Activated naive CD4-positive, alpha-beta T cell treated with anti-CD3 and anti-CD28 coated beads, Interleukin-2, amount 50 U/mL, for 24 hours (primary cell): ENCODE results near the gene ADCYAP1R1.

Source experiments
- H3K27ac Mint-ChIP-seq: one replicate; pipeline ENCODE4 v1.8.0; 2021; ENCODE audit warnings: mild to moderate bottlenecking, mixed read lengths
- H3K27me3 Mint-ChIP-seq: one replicate; pipeline ENCODE4 v1.8.0; 2021; ENCODE audit warnings: mixed read lengths
- H3K36me3 Mint-ChIP-seq: one replicate; pipeline ENCODE4 v1.8.0; 2021; ENCODE audit warnings: mixed read lengths
- H3K4me1 Mint-ChIP-seq: one replicate; pipeline ENCODE4 v1.8.0; 2021; ENCODE audit warnings: mixed read lengths
- H3K4me3 Mint-ChIP-seq: one replicate; pipeline ENCODE4 v1.8.0; 2021; ENCODE audit warnings: mild to moderate bottlenecking, mixed read lengths
- H3K9me3 Mint-ChIP-seq: one replicate; pipeline ENCODE4 v1.8.0; 2021; ENCODE audit warnings: mixed read lengths

ADCYAP1R1 gene

GRCh38 chr7:31027161-31027965 is 24.7 kb upstream of the ADCYAP1R1 start:
- no peak overlapping the region for H3K27ac Mint-ChIP-seq
- H3K27me3 Mint-ChIP-seq = no peaks in the 10 kb centered on the region
- no peaks in the 10 kb centered on the region for H3K36me3 Mint-ChIP-seq
- peaks cover 10% of the 10 kb centered on the region for H3K4me1 Mint-ChIP-seq
- H3K4me3 Mint-ChIP-seq = no peak overlapping the region
- no peaks in the 10 kb centered on the region for H3K9me3 Mint-ChIP-seq

GRCh38 chr7:31028006-31028405 is 24.1 kb upstream of the ADCYAP1R1 start:
- Mint-ChIP-seq H3K36me3 (no peaks in the 10 kb centered on the region), H3K9me3 (no peaks in the 10 kb centered on the region), H3K27me3 (no peaks in the 10 kb centered on the region), H3K4me1 (peaks cover 10% of the 10 kb centered on the region), H3K27ac (no peak overlapping the region), H3K4me3 (no peak overlapping the region)

- H3K9me3 Mint-ChIP-seq = no peaks in the 10 kb centered on the region
- H3K4me1 Mint-ChIP-seq = peaks cover 9% of the 10 kb centered on the region
- H3K27me3 Mint-ChIP-seq = no peaks in the 10 kb centered on the region
- no peak overlapping the region for H3K4me3 Mint-ChIP-seq
- no peak overlapping the region for H3K27ac Mint-ChIP-seq
- no peaks in the 10 kb centered on the region for H3K36me3 Mint-ChIP-seq
Observed at GRCh38 chr7:31028417-31028992, 23.6 kb upstream of the ADCYAP1R1 start.

GRCh38 chr7:31029251-31030042 is 22.7 kb upstream of the ADCYAP1R1 start:
- Mint-ChIP-seq H3K36me3 (no peaks in the 10 kb centered on the region), H3K9me3 (no peaks in the 10 kb centered on the region), H3K4me1 (no peaks in the 10 kb centered on the region), H3K27me3 (no peaks in the 10 kb centered on the region), H3K27ac (no peak overlapping the region), H3K4me3 (no peak overlapping the region)

DNA sequence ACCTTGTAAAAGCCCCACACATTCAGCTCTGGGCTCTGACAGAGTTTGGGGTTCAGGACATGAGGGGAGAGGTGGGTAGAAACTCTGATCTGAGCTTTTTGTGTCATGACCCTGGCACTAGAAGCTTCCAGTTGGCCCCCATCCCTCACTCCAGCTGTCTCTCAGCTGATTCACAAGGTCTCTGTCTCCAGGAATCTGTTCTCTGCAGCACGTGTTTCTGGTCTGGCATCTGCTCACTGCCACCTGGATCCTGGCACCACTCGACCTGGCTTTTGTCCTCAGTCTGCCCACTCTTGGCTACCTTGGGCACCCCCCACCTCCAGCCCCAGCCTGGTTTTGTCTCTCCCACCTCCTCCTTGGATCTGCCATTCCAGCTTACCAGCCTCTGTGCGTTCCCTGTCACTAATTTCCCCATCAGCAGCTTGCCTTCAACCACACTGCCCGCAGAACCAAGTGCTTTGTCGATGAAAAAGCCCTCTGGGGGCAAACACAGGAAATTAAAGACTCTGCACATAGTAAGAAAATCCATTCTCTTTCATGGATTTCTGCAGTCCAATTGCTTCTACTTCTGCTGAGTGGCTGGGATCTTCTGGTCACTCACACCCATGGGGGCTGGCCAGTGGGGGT is 18.3 kb upstream of the ADCYAP1R1 start:
- Mint-ChIP-seq H3K36me3 (no peaks in the 10 kb centered on the region), H3K9me3 (no peaks in the 10 kb centered on the region), H3K4me3 (no peak overlapping the region), H3K4me1 (no peaks in the 10 kb centered on the region), H3K27ac (no peak overlapping the region), H3K27me3 (peaks cover 3% of the 10 kb centered on the region)

DNA sequence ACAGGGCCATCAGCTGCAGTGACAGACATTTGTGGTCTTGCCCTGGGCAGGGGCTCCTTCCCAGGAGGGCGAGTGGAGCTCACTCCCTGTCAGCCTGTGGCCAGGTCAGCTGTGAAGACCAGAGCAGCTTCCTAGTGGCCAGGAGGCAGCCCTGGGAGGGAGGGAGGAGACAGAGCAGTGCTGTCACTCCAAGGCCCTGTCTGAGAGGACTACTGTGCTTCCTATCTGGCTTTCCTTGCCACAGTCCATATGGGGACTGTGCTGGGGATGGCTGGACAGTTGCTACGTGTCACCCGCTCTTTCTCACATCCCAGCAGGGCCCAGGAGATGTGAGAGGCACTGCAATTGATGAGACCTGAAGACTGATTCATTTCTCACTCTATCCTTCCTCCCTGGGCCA is 15.2 kb upstream of the ADCYAP1R1 start:
- Mint-ChIP-seq H3K27me3 (peaks cover 3% of the 10 kb centered on the region), H3K4me3 (no peak overlapping the region), H3K36me3 (no peaks in the 10 kb centered on the region), H3K4me1 (no peaks in the 10 kb centered on the region), H3K9me3 (no peaks in the 10 kb centered on the region), H3K27ac (no peak overlapping the region)

DNA sequence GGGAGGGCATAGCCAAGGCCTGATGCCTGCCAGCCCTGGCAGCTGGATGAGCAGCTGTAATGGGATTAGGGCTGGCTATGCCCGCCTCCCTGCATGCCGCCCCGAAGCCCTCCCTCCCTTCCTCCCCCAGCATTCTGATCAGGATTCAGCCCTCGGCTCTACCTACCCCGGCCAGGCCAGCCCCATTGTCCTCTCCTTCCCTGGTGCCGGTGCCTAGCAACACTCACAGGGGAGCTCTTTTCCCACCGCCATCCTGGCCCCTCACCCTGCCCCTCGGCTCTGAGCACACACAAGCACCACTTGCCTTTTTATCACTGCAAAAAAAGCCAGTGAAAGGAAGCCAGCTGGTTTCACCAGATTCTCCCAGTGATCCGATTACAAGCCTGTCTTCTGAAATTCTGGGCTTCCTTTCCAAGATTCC is 9.0 kb upstream of the ADCYAP1R1 start:
- Mint-ChIP-seq H3K36me3 (no peaks in the 10 kb centered on the region), H3K4me1 (no peaks in the 10 kb centered on the region), H3K27me3 (peaks cover 14% of the 10 kb centered on the region), H3K9me3 (no peaks in the 10 kb centered on the region), H3K4me3 (no peak overlapping the region), H3K27ac (no peak overlapping the region)

GRCh38 chr7:31044529-31044928 is 7.6 kb upstream of the ADCYAP1R1 start:
- Mint-ChIP-seq H3K27me3 (peaks cover 11% of the 10 kb centered on the region), H3K9me3 (no peaks in the 10 kb centered on the region), H3K36me3 (no peaks in the 10 kb centered on the region), H3K4me3 (no peak overlapping the region), H3K27ac (no peak overlapping the region), H3K4me1 (no peaks in the 10 kb centered on the region)

GRCh38 chr7:31046723-31047122 is 5.4 kb upstream of the ADCYAP1R1 start:
- H3K9me3 Mint-ChIP-seq = no peaks in the 10 kb centered on the region
- no peaks in the 10 kb centered on the region for H3K36me3 Mint-ChIP-seq
- H3K4me3 Mint-ChIP-seq = no peak overlapping the region
- no peak overlapping the region for H3K27ac Mint-ChIP-seq
- H3K4me1 Mint-ChIP-seq = peaks cover 2% of the 10 kb centered on the region
- H3K27me3 Mint-ChIP-seq = peaks cover 25% of the 10 kb centered on the region

- no peaks in the 10 kb centered on the region for H3K9me3 Mint-ChIP-seq
- H3K27ac Mint-ChIP-seq = no peak overlapping the region
- H3K4me1 Mint-ChIP-seq = peaks cover 5% of the 10 kb centered on the region
- no peak overlapping the region for H3K4me3 Mint-ChIP-seq
- peaks cover 26% of the 10 kb centered on the region for H3K27me3 Mint-ChIP-seq
- no peaks in the 10 kb centered on the region for H3K36me3 Mint-ChIP-seq
Observed at GRCh38 chr7:31047313-31048146, 4.6 kb upstream of the ADCYAP1R1 start.

DNA sequence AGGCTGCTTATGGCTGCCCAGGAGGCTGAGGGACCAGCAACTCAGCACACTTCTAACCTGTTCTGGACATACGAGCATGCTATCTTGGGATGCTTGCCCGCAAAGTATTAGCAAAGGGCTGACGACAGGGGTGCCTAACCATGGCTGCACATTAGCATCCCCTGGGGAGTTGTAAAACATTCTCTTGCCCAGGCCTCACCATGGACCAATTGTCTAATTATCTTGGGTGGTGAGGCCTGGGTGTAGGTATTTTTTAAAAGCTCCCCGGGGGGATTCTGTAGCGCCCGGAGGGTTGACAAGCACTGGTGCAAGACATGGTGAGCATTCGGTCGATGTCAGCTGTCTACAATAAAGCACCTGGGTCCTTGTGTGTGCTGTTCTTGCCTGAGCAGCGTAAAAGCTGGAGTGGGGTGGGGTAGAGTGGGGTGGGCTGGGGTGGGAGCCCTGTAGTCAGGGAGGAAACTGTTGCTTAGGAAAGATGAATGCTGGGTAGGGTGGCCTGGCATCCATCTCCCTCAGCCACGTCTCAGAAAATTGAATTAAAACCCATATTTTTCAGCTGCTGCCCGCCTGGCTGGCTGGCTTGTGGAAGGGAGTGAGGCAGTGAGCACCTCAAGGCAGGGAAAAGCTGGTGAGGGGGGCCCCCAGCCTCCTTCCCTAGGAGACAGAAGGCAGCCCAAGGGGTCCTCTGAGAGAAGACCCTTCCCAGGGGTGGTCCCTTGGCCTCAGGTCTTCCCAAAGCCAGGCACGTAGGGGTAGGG is 2.9 kb upstream of the ADCYAP1R1 start:
- Mint-ChIP-seq H3K27ac (no peak overlapping the region), H3K4me1 (peaks cover 5% of the 10 kb centered on the region), H3K4me3 (no peak overlapping the region)

GRCh38 chr7:31052487-31052840 is 356 bp downstream of the ADCYAP1R1 start:
- Mint-ChIP-seq H3K27ac (no peak overlapping the region), H3K36me3 (no peaks in the 10 kb centered on the region), H3K4me3 (no peak overlapping the region), H3K9me3 (no peaks in the 10 kb centered on the region), H3K27me3 (peaks cover 20% of the 10 kb centered on the region), H3K4me1 (peaks cover 5% of the 10 kb centered on the region)

More for the DNA sequence above, 2.9 kb upstream of the ADCYAP1R1 start:
- peaks cover 17% of the 10 kb centered on the region for H3K27me3 Mint-ChIP-seq
- H3K9me3 Mint-ChIP-seq = no peaks in the 10 kb centered on the region
- H3K36me3 Mint-ChIP-seq = no peaks in the 10 kb centered on the region

- peaks cover 5% of the 10 kb centered on the region for H3K4me1 Mint-ChIP-seq
- no peaks in the 10 kb centered on the region for H3K9me3 Mint-ChIP-seq
- peaks cover 20% of the 10 kb centered on the region for H3K27me3 Mint-ChIP-seq
Observed at GRCh38 chr7:31052841-31053601, 913 bp downstream of the ADCYAP1R1 start.

DNA sequence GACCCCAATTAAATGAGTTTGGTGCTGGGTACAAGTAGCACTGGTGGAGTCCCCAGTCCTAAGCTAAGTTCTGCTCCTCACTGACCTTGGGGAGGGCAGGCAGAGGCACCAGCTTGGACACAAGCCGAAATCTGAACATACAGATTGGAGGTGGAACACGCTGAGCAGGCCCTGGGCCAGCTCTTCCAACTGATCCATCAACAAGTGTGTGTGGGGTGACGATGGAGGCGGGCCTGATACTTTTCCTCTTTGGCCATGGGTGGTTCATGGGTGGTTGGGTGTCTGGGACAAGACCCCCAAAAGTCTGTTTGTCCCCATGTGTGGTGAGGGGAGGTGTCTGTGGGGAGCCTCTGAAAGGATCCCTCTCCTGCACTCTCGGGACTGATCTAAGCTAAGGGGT is 1.9 kb downstream of the ADCYAP1R1 start:
- Mint-ChIP-seq H3K36me3 (no peaks in the 10 kb centered on the region), H3K9me3 (no peaks in the 10 kb centered on the region), H3K27ac (no peak overlapping the region), H3K4me3 (no peak overlapping the region), H3K4me1 (peaks cover 5% of the 10 kb centered on the region), H3K27me3 (peaks cover 20% of the 10 kb centered on the region)

More at GRCh38 chr7:31052841-31053601, 913 bp downstream of the ADCYAP1R1 start:
- H3K36me3 Mint-ChIP-seq = no peaks in the 10 kb centered on the region
- no peak overlapping the region for H3K4me3 Mint-ChIP-seq
- no peak overlapping the region for H3K27ac Mint-ChIP-seq
